Measurements from ENCODE around the gene MAG. TPM values are rescaled to one million over a fixed set of nuclear protein-coding genes. Genes with fewer than 3 reads are reported as not detected.

MAG gene, protein sequence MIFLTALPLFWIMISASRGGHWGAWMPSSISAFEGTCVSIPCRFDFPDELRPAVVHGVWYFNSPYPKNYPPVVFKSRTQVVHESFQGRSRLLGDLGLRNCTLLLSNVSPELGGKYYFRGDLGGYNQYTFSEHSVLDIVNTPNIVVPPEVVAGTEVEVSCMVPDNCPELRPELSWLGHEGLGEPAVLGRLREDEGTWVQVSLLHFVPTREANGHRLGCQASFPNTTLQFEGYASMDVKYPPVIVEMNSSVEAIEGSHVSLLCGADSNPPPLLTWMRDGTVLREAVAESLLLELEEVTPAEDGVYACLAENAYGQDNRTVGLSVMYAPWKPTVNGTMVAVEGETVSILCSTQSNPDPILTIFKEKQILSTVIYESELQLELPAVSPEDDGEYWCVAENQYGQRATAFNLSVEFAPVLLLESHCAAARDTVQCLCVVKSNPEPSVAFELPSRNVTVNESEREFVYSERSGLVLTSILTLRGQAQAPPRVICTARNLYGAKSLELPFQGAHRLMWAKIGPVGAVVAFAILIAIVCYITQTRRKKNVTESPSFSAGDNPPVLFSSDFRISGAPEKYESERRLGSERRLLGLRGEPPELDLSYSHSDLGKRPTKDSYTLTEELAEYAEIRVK
- 1 to 10 TPM; 1.9 to 2.7 (median 2.3) TPM for polyA plus RNA-seq (ENCODE audit: insufficient read length in 3 of 3)

DNA sequence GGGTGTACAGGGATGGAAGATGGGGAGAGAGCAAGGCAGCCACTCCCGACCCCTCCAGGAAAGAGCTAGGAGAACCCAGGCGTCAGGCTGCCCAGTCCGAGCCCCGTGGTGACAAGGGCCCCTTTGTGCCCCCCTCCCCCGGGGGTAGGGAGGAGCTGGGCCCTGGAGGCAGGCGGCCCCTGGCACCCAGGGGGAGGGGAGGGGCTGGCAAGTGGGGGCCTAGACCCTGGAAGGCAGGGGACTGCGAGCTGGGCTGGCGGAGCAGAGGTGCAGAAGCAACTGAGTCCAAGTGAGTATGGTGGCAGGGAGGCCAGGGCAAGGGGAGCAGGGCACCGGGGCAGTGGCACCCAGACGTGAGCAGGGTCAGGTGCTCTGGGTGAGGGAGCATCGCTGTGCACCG is at the start of gene MAG:
MAG (plus strand) TSS at position 246 of the 400 bp plus-strand sequence. CDS start 3,248 bp downstream, outside the sequence.
- DNase-seq (ENCODE audit: low read depth in 3 of 3, low spot score in 2 of 3) = no peak

- no peak for DNase-seq (ENCODE audit: low read depth in 3 of 3, low spot score in 2 of 3)
These were observed 45.4 kb upstream of the MAG start for GRCh38 chr19:35246466-35247092.

DNA sequence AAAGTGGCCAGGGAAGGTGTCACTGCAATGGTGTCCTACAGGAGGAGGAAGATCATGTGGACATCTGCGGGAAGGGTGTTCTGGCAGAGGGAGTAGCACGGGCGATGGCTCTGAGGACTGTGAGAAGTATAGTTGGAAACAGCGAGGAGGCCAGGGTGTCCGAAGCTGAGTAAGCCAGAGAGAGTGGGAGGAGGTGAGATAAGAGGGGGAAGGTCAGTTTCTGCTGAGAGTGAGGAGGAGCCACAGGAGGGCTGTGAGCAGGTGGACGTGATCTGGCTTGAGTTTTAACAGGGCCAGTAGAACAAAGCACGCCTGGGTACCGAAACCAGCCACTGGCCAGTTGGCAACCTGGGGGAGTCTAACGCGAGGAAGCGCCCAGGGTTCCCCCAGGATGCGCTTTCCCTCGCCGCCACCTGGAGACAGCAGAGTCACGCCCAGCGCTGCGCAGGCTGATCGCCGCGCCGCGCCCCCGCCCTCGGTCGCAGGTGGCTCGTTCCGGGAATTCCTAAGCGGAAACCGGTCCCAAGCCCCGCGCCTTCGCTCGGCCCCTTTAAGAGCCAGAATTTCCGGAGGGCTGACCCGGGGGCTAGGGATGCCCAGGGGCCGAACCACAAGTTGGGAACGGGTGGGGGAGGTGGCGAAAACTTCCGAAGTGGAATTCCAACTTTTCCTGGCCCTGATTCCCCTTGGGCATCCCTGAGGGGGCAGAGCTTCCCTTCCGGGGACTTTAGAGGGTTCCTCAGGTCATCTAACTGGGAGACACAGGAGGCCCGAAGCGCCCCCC is 44.2 kb upstream of the MAG start:
- peak; percentile 73 to 87 (median 87) for DNase-seq (ENCODE audit: low read depth in 3 of 3, low spot score in 2 of 3)

DNA sequence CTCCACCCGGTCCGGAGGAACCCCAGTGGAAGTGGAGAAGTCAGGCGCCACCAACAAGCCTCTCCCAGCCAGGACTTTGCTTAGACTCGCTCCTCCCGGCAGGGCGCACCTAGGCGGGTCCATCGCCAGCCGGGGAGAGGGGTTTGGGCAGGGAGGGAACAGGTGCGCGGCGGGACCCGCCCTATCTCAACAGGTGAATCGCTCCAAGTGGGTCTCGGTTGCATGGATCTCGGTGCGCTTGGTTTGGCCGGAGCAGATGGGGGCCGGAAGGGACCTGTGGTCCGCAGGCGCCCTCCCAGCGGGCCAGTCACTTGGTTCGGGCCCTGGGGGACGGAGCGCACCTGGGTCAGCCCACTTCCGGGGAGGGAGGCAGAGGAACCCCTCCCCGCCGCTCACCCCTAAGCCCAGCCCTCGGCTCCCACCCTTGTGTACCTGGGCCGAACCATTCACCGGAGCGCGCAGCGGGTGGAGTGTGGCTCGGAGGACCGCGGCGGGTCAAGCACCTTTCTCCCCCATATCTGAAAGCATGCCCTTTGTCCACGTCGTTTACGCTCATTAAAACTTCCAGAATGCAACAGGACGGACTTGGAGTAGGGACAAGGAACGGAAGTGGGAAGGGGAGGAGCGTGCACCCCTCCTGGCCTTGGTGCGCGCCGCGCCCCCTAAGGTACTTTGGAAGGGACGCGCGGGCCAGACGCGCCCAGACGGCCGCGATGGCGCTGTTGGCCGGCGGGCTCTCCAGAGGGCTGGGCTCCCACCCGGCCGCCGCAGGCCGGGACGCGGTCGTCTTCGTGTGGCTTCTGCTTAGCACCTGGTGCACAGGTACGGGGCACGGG is 43.4 kb upstream of the MAG start, which contains the start of gene LSR:
LSR (plus strand) TSS at position 693 of the 836 bp plus-strand sequence; CDS start at position 714, 21 bp downstream.
- DNase-seq (ENCODE audit: low read depth in 3 of 3, low spot score in 2 of 3) = peak; percentile 75 to 79 (median 79)

DNA sequence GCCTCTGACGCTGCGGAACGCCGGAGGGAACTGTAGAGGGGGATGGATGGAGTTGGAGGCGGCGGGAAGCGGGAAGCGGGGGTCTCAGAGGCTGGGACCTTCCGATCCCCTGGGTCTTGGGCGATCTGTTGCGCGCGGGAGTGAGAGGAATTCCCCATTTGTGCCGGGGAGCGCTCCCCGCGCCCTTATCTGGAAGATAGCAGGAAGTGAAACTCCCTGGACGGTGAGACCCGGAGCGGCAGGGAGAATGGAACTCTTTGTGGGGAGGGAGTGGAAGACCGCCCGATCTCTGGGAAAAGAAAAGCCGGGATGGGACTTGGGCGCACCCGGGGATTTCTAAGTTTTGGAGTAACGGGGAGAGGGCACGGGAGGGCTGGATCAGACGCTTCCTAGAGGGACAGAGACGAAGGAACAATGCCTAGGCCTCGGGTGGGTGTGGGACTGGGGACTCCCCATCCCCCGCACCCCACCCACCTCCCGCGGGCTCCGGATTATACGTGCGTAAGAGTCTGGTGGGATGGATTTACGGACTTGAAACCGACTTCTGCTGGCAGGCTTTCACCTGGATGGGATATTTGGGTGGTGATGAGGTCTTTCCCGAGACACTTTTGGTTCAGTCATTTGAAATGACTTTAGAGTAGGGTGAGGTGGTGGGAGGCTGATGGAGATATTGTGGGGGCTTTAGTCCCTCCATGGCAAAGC is 42.7 kb upstream of the MAG start:
- no peak for DNase-seq (ENCODE audit: low read depth in 3 of 3, low spot score in 2 of 3)

DNA sequence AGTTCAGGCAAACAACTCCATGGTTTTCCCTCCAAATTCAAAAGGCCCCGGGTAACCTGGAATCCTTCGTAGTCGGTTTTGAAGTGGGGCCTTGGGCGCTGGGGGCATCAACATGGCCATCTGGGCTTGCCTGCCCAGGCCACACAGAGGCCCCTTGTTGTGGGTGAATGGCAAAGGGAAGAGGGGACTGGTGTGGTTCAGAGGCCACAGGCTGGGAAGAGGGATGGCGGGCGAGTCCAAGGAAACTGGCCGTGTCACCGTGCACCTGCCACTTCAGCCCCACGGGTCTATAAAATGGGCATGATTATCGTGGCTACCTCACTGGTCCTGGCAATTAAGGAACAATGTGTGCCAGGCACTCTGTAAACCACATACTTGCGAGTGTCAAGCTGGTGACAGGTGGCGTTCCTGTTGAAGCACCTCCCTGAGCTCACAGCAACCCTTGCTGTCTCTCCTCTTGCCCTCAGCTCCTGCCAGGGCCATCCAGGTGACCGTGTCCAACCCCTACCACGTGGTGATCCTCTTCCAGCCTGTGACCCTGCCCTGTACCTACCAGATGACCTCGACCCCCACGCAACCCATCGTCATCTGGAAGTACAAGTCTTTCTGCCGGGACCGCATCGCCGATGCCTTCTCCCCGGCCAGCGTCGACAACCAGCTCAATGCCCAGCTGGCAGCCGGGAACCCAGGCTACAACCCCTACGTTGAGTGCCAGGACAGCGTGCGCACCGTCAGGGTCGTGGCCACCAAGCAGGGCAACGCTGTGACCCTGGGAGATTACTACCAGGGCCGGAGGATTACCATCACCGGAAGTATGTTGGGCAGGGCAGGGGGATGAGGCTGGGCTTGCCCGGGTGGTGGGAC is 41.9 kb upstream of the MAG start:
- no peak for DNase-seq (ENCODE audit: low read depth in 3 of 3, low spot score in 2 of 3)

GRCh38 chr19:35251456-35251855 is 40.5 kb upstream of the MAG start:
- no peak for DNase-seq (ENCODE audit: low read depth in 3 of 3, low spot score in 2 of 3)

- DNase-seq (ENCODE audit: low read depth in 3 of 3, low spot score in 2 of 3) = no peak
These were observed 38.4 kb upstream of the MAG start for GRCh38 chr19:35253316-35254286.

GRCh38 chr19:35254341-35255297 is 37.3 kb upstream of the MAG start:
- DNase-seq (ENCODE audit: low read depth in 3 of 3, low spot score in 2 of 3) = no peak

- DNase-seq (ENCODE audit: low read depth in 3 of 3, low spot score in 2 of 3) = no peak
These were observed 35.4 kb upstream of the MAG start for GRCh38 chr19:35256566-35256965.

- DNase-seq (ENCODE audit: low read depth in 3 of 3, low spot score in 2 of 3) = no peak
These were observed 34.9 kb upstream of the MAG start for GRCh38 chr19:35257113-35257461.

GRCh38 chr19:35260694-35261304 is 31.2 kb upstream of the MAG start:
- DNase-seq (ENCODE audit: low read depth in 3 of 3, low spot score in 2 of 3) = no peak

DNA sequence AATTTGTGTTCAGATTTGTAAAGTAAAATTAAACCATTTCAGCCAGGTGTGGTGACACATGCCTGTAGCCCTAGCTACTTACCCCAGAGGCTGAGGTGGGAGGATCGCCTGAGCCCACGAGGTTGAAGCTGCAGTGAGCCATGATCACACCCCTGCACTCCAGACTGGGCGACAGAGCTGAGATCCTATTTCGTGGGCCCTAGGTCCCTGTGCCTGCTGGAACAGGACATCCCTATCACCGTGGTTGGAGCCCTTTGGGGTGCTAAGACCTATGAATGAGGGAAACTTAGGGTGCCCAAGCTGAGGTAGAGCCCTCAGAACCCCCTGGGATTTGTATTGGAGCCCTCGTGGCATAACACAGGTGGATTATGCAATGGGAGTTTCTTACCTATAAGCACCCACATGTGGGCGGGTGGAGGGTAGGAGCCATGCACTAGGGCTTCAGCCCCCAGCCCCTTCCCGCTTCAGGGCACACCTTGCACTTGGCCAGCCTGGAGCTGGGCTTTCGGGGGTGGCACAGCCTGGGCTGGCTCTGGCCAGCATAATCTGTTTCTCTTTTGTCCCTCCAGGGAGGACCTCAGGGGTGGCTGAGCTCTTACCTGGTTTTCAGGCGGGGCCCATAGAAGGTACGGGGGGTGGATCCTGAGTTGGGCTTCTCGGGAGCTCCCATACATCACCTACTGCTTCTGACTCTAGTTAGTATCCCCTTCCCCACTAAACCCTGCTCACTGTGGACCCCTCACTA is 30.4 kb upstream of the MAG start:
- no peak for DNase-seq (ENCODE audit: low read depth in 3 of 3, low spot score in 2 of 3)

GRCh38 chr19:35262101-35262761 is 29.7 kb upstream of the MAG start:
- DNase-seq (ENCODE audit: low read depth in 3 of 3, low spot score in 2 of 3) = no peak
